Natural killer cell treated with Interleukin-12 subunit alpha and Interleukin-12 subunit beta and Interleukin-15 and Interleukin-18, amount 100 ng/mL, for 72 hours (primary cell): ENCODE results near the gene PCNP. TPM values are rescaled to one million over a fixed set of nuclear protein-coding genes. Genes with fewer than 3 reads are reported as not detected.
"Not testable (repeated sequence)": the region's sequence is repeated elsewhere in the genome, so short reads cannot be mapped to it uniquely, and the experiment has no call there.

ENCODE experiments used
- ATAC-seq, 2 donors: fragments of 150-1000 bp; cut with Tn5 transposase in 1 of 2; sonication (Bioruptor Pico), chemical (Tn5 transposase) in 1 of 2; 2 replicates each; pipeline ENCODE4 v1.10.0; 2021
- DNase-seq: peaks from one replicate; pipeline ENCODE4 v3.0.0; 2022; ENCODE audit warnings: low spot score
- H3K27ac Mint-ChIP-seq, 2 donors: 1 replicate in 1 of 2; 2 replicates in 1 of 2; pipeline ENCODE4 v1.8.0; 2022; ENCODE audit warnings: mixed read lengths in 2 of 2, mild to moderate bottlenecking in 1 of 2, moderate library complexity in 1 of 2
- H3K27me3 Mint-ChIP-seq, 2 donors: 1 replicate in 1 of 2; 2 replicates in 1 of 2; pipeline ENCODE4 v1.8.0; 2022; ENCODE audit warnings: mixed read lengths in 2 of 2
- H3K36me3 Mint-ChIP-seq: one replicate; pipeline ENCODE4 v1.8.0; 2022; ENCODE audit warnings: mixed read lengths
- H3K4me1 Mint-ChIP-seq, 2 donors: 1 replicate in 1 of 2; 2 replicates in 1 of 2; pipeline ENCODE4 v1.8.0; 2022; ENCODE audit warnings: low read depth in 2 of 2, mixed read lengths in 2 of 2, mild to moderate bottlenecking in 1 of 2
- H3K4me3 Mint-ChIP-seq: one replicate; pipeline ENCODE4 v1.8.0; 2022; ENCODE audit warnings: mixed read lengths
- H3K9me3 Mint-ChIP-seq: 2 replicates; pipeline ENCODE4 v1.8.0; 2022; ENCODE audit warnings: mixed read lengths
- total RNA-seq, 2 donors: library from RNA; stranded (reverse); gene quantifications; one replicate each; pipeline ENCODE4 v1.2.3, GENCODE V29; 2022

PCNP gene
- total RNA-seq, 2 donors from 2014 or later: 132 to 134 TPM

GRCh38 chr3:101591071-101591470, 17.1 kb downstream of the PCNP start:
- Mint-ChIP-seq H3K4me1 (peaks cover 13 to 14% of the 10 kb centered on the region in 2 donors), H3K27ac (no peak overlapping the region), H3K9me3 (no peaks in the 10 kb centered on the region), H3K4me3 (no peak overlapping the region), H3K36me3 (peaks cover 9% of the 10 kb centered on the region), H3K27me3 (no peaks in the 10 kb centered on the region)
- DNase-seq: no peak
- ATAC-seq: no peak

- Mint-ChIP-seq H3K36me3 (no peaks in the 10 kb centered on the region), H3K9me3 (no peaks in the 10 kb centered on the region), H3K4me1 (no peaks in the 10 kb centered on the region), H3K27ac (no peak overlapping the region), H3K4me3 (no peak overlapping the region), H3K27me3 (no peaks in the 10 kb centered on the region)
- ATAC-seq: no peak
- DNase-seq: no peak
These were observed 28.8 kb downstream of the PCNP start for GRCh38 chr3:101602731-101603130.

GRCh38 chr3:101603184-101603583, 29.2 kb downstream of the PCNP start:
- no peaks in the 10 kb centered on the region for H3K36me3 Mint-ChIP-seq
- ATAC-seq (no peak), DNase-seq (no peak)
- no peaks in the 10 kb centered on the region for H3K27me3 Mint-ChIP-seq
- H3K27ac Mint-ChIP-seq: no peak overlapping the region
- no peaks in the 10 kb centered on the region for H3K9me3 Mint-ChIP-seq
- no peaks in the 10 kb centered on the region for H3K4me1 Mint-ChIP-seq
- H3K4me3 Mint-ChIP-seq: no peak overlapping the region

GRCh38 chr3:101605398-101605797, 31.4 kb downstream of the PCNP start:
- DNase-seq, ATAC-seq, H3K4me1 Mint-ChIP-seq, H3K27me3 Mint-ChIP-seq, H3K27ac Mint-ChIP-seq, H3K4me3 Mint-ChIP-seq, H3K9me3 Mint-ChIP-seq, H3K36me3 Mint-ChIP-seq: not testable (repeated sequence)

DNA sequence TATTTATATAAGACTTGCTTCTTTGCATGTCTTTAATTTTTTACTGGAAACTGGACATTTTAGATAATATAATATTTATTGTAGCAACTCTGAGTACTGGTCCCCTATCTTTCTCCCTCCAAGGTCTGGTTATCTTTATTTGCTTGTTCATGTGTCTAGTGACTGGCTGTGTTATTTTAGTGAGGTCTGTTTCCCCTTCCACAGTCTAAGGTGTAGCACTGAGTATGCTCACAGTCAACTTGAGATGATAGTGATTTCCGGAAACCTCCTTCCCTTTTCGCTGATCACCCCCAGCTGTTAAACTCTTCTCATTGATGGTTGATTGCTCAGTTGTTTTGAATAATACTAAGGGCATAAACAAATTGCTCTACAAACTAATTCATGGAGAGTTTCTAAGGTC, 37.0 kb downstream of the PCNP start:
- no peak for DNase-seq
- Mint-ChIP-seq H3K27ac (no peak overlapping the region), H3K9me3 (no peaks in the 10 kb centered on the region), H3K4me3 (no peak overlapping the region), H3K4me1 (no peaks in the 10 kb centered on the region), H3K27me3 (no peaks in the 10 kb centered on the region), H3K36me3 (no peaks in the 10 kb centered on the region)
- ATAC-seq: no peak

- not testable (repeated sequence) for H3K27me3 Mint-ChIP-seq, H3K36me3 Mint-ChIP-seq, H3K4me1 Mint-ChIP-seq, H3K27ac Mint-ChIP-seq, H3K4me3 Mint-ChIP-seq, ATAC-seq, H3K9me3 Mint-ChIP-seq, DNase-seq
These were observed 39.0 kb downstream of the PCNP start for GRCh38 chr3:101613014-101613413.

- no peaks in the 10 kb centered on the region for H3K36me3 Mint-ChIP-seq
- H3K9me3 Mint-ChIP-seq: no peaks in the 10 kb centered on the region
- DNase-seq (no peak), ATAC-seq (no peak)
- H3K27me3 Mint-ChIP-seq: no peaks in the 10 kb centered on the region
- no peak overlapping the region for H3K4me3 Mint-ChIP-seq
- no peaks in the 10 kb centered on the region for H3K4me1 Mint-ChIP-seq
- H3K27ac Mint-ChIP-seq: no peak overlapping the region
These were observed 41.5 kb downstream of the PCNP start for GRCh38 chr3:101615525-101615924.

GRCh38 chr3:101617478-101617877, 43.5 kb downstream of the PCNP start:
- Mint-ChIP-seq H3K27me3 (no peaks in the 10 kb centered on the region), H3K4me3 (no peak overlapping the region), H3K4me1 (no peaks in the 10 kb centered on the region), H3K27ac (no peak overlapping the region), H3K9me3 (no peaks in the 10 kb centered on the region), H3K36me3 (no peaks in the 10 kb centered on the region)
- no peak for ATAC-seq
- DNase-seq: no peak

GRCh38 chr3:101618726-101619125, 44.7 kb downstream of the PCNP start:
- ATAC-seq: no peak
- Mint-ChIP-seq H3K36me3 (no peaks in the 10 kb centered on the region), H3K27ac (no peak overlapping the region), H3K4me1 (no peaks in the 10 kb centered on the region), H3K9me3 (no peaks in the 10 kb centered on the region), H3K27me3 (no peaks in the 10 kb centered on the region), H3K4me3 (no peak overlapping the region)
- DNase-seq: no peak

- DNase-seq (no peak), ATAC-seq (no peak)
- no peaks in the 10 kb centered on the region for H3K36me3 Mint-ChIP-seq
- no peaks in the 10 kb centered on the region for H3K9me3 Mint-ChIP-seq
- no peak overlapping the region for H3K27ac Mint-ChIP-seq
- no peak overlapping the region for H3K4me3 Mint-ChIP-seq
- H3K4me1 Mint-ChIP-seq: no peaks in the 10 kb centered on the region
- H3K27me3 Mint-ChIP-seq: no peaks in the 10 kb centered on the region
These were observed 45.8 kb downstream of the PCNP start for GRCh38 chr3:101619734-101620133.

GRCh38 chr3:101623656-101624055, 49.7 kb downstream of the PCNP start:
- no peak overlapping the region for H3K4me3 Mint-ChIP-seq
- H3K27ac Mint-ChIP-seq: no peak overlapping the region
- no peaks in the 10 kb centered on the region for H3K36me3 Mint-ChIP-seq
- DNase-seq: no peak
- ATAC-seq: no peak
- no peaks in the 10 kb centered on the region for H3K27me3 Mint-ChIP-seq
- H3K4me1 Mint-ChIP-seq: no peaks in the 10 kb centered on the region
- H3K9me3 Mint-ChIP-seq: no peaks in the 10 kb centered on the region

DNA sequence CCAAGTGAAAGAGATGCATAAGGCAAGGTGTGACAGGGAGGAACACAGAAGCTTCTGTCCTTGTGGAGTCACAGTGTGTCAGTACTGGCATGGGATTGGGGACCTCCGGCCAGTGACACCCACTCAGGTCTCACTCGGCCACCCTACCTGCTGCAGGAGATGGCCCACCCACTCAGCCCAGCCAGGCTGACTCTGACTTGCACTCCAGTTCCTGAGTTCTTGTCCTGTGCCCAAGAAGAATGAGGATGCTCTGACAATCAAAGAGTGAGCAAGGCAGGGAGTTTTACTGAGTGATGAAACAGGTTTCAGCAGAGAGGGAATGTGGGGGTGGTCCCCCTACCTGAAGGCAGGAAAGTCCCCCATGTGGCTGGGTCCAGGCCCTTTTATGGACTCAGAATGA, 50.9 kb downstream of the PCNP start:
- no peak overlapping the region for H3K27ac Mint-ChIP-seq
- H3K36me3 Mint-ChIP-seq: no peaks in the 10 kb centered on the region
- no peak for ATAC-seq

DNA sequence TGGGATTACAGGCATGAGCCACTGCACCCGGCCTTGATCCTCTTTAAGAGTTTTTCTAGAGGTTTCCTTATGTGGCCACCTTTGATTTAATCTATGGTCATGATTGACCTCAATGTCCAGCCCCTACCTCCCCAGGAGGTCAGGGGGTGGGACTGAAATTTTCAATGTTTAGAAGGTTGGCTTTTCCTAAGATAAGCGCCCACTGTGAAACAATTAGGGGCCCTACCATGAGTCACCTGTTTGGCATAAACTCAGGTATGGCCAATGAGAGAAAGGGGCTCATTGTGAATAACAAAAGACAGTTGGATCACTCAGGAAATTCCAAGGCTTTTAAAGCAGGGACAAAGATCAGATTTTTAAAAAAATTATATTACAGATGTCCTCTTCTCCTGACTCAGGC, 51.9 kb downstream of the PCNP start:
- no peak overlapping the region for H3K27ac Mint-ChIP-seq
- no peaks in the 10 kb centered on the region for H3K27me3 Mint-ChIP-seq
- no peaks in the 10 kb centered on the region for H3K36me3 Mint-ChIP-seq
- H3K9me3 Mint-ChIP-seq: no peaks in the 10 kb centered on the region
- no peak overlapping the region for H3K4me3 Mint-ChIP-seq
- no peaks in the 10 kb centered on the region for H3K4me1 Mint-ChIP-seq
- no peak for DNase-seq
- ATAC-seq: no peak

More for the DNA sequence above, 50.9 kb downstream of the PCNP start:
- no peak for DNase-seq
- Mint-ChIP-seq H3K4me3 (no peak overlapping the region), H3K27me3 (no peaks in the 10 kb centered on the region), H3K9me3 (no peaks in the 10 kb centered on the region), H3K4me1 (no peaks in the 10 kb centered on the region)

DNA sequence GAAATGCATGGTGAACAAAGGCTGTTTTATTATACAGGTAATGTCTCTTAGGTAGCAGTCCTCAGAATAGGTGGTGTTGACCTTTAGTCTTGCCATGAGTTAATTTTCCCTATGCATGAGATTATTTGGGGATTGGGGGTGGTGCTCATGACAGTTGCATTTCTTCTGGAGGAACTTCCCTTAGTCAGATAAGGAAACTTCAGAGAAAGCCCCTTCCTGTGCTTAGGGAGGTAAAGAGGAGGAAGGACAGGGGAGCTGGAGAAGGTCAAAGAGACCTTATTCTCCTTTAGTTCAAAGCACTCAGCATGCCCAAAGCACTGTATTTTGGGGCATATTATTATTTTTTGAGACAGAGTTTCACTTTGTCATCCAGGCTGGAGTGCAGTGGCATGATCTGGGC, 55.2 kb downstream of the PCNP start:
- Mint-ChIP-seq H3K9me3 (no peaks in the 10 kb centered on the region), H3K4me3 (no peak overlapping the region), H3K27ac (no peak overlapping the region), H3K27me3 (no peaks in the 10 kb centered on the region), H3K36me3 (no peaks in the 10 kb centered on the region), H3K4me1 (no peaks in the 10 kb centered on the region)
- DNase-seq (no peak), ATAC-seq (no peak)

DNA sequence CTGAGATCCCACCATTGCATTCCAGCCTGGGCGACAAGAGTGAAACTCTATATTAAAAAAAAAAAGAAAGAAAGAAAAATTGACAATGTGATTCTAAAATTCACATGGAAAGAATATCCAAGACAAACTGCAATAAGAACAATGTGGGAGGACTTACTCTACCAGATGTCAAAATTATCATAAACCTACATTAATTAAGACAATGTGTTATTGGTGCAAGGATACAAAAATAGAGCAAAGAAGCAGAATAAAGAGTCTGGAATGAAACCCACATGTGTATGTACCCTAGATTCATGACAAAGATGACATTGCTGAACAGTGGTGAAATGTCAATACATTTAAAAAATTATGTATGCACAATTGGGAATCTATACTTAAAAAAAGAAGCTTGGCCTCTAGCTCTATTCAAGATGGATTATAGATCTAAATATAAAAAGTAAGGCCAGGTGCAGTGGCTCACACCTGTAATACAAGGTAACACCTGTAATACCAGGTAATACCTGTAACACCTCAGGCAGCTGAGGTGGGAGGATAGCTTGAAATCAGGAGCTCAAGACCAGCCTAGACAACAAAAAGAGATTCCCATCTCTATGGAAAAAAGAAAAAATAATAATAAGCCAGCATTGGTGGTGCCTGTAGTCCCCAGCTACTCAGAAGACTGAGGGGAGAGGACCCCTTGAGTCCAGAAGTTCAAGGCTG, 57.3 kb downstream of the PCNP start:
- Mint-ChIP-seq H3K36me3 (no peaks in the 10 kb centered on the region), H3K9me3 (no peaks in the 10 kb centered on the region), H3K4me3 (no peak overlapping the region), H3K27me3 (no peaks in the 10 kb centered on the region), H3K4me1 (peaks cover 0 to under 1% of the 10 kb centered on the region in 2 donors), H3K27ac (no peak overlapping the region)
- DNase-seq: no peak
- no peak for ATAC-seq
